ENCODE results near the gene ZNF750. TPM values are rescaled to one million over a fixed set of nuclear protein-coding genes. Genes with fewer than 3 reads are reported as not detected.

Gene ZNF750
- total RNA-seq, 1 donor from 2014 or later: 83.0 TPM

GRCh38 chr17:82780971-82781893, 58.6 kb downstream of the ZNF750 start:
- intact Hi-C loops (cut with DNase I): loop anchor here (10.0 kb wide), 1 partner anchor 134 kb away; no protein-coding TSS in a partner anchor
- no peak overlapping the region for H3K27ac ChIP-seq

GRCh38 chr17:82780195-82780594, 59.6 kb downstream of the ZNF750 start:
- DNase-seq (ENCODE audit: extremely low spot score in 2 of 2): no peak
- Histone ChIP-seq H3K27me3 (no peaks in the 10 kb centered on the region), H3K4me3 (no peak overlapping the region), H3K9me3 (no peaks in the 10 kb centered on the region), H3K27ac (no peak overlapping the region), H3K4me1 (peaks cover 6% of the 10 kb centered on the region), H3K36me3 (peaks cover 0 to 10% of the 10 kb centered on the region in 2 donors)
- intact Hi-C loops (cut with DNase I): loop anchor here (10.0 kb wide), 1 partner anchor 135 kb away; no protein-coding TSS in a partner anchor
- no peak for TF ChIP-seq CTCF (IDR thresholded peaks at IDR 0.05)
- TF ChIP-seq POLR2A (IDR thresholded peaks at IDR 0.05): no peak
- TF ChIP-seq POLR2AphosphoS5 (IDR thresholded peaks at IDR 0.05; ENCODE audit: insufficient read depth in 1 of 2, low read depth in 1 of 2): no peak

More at GRCh38 chr17:82780971-82781893, 58.6 kb downstream of the ZNF750 start:
- Histone ChIP-seq H3K27me3 (no peaks in the 10 kb centered on the region), H3K4me3 (no peak overlapping the region), H3K36me3 (peaks cover 0 to 10% of the 10 kb centered on the region in 2 donors), H3K4me1 (peaks cover 8% of the 10 kb centered on the region), H3K9me3 (no peaks in the 10 kb centered on the region)
- TF ChIP-seq POLR2AphosphoS5 (IDR thresholded peaks at IDR 0.05; ENCODE audit: insufficient read depth in 1 of 2, low read depth in 1 of 2): no peak
- peak in 1 of 2 donors; percentile 84 for DNase-seq (ENCODE audit: extremely low spot score in 2 of 2)

GRCh38 chr17:82779541-82779940, 60.3 kb downstream of the ZNF750 start:
- peaks cover 0 to 10% of the 10 kb centered on the region in 2 donors for H3K36me3 ChIP-seq
- H3K4me1 ChIP-seq: peaks cover 11% of the 10 kb centered on the region
- H3K9me3 ChIP-seq: no peaks in the 10 kb centered on the region
- intact Hi-C loops (cut with DNase I): loop anchor here (10.0 kb wide), 1 partner anchor 435 kb away; no protein-coding TSS in a partner anchor
- no peak for DNase-seq (ENCODE audit: extremely low spot score in 2 of 2)
- no peak overlapping the region for H3K4me3 ChIP-seq
- no peaks in the 10 kb centered on the region for H3K27me3 ChIP-seq
- no peak overlapping the region for H3K27ac ChIP-seq
- TF ChIP-seq POLR2A (IDR thresholded peaks at IDR 0.05) (no peak), POLR2AphosphoS5 (IDR thresholded peaks at IDR 0.05; ENCODE audit: insufficient read depth in 1 of 2, low read depth in 1 of 2) (no peak), CTCF (IDR thresholded peaks at IDR 0.05) (no peak)

Other genes with a start within 250 kb of the ZNF750 start
- gene WDR45B, start 191.6 kb downstream of the ZNF750 start, total RNA-seq: 86.4 TPM
- gene RAB40B, start 141.3 kb downstream of the ZNF750 start, total RNA-seq: 29.2 TPM
- gene FN3KRP, start 123.3 kb downstream of the ZNF750 start, total RNA-seq: 10.6 TPM
- gene FN3K, start 104.4 kb downstream of the ZNF750 start, total RNA-seq: 5.9 TPM
- gene TBCD, start 88.0 kb downstream of the ZNF750 start, total RNA-seq: 79.3 TPM
- gene METRNL, start 239.6 kb upstream of the ZNF750 start, total RNA-seq: 156 TPM